Smooth muscle cell (in vitro differentiated cells): ENCODE results near the gene UBE4B. TPM values are rescaled to one million over a fixed set of nuclear protein-coding genes. Genes with fewer than 3 reads are reported as not detected.

Experiments used
- DNase-seq: peaks from one replicate; lab custom pipeline; 2025; ENCODE audit not compliant: unreplicated experiment; lab: John Stamatoyannopoulos, UW
- H2AFZ ChIP-seq: fragments of 200-600 bp; sonication (generic); 2 replicates; pipeline ENCODE4 v1.6.0; 2016; ENCODE audit warnings: antibody characterized with exemption, low read depth, mild to moderate bottlenecking
- H3F3A ChIP-seq: fragments of 200-600 bp; sonication (generic); 2 replicates; pipeline ENCODE4 v1.6.0; 2017; ENCODE audit warnings: antibody characterized with exemption, low read depth
- H3K27ac ChIP-seq: fragments of 200-600 bp; sonication (generic); 2 replicates; pipeline ENCODE4 v1.5.1; 2016; ENCODE audit warnings: low read depth, mild to moderate bottlenecking
- H3K27me3 ChIP-seq: fragments of 200-600 bp; sonication (generic); 2 replicates; pipeline ENCODE4 v1.6.1; 2016; ENCODE audit warnings: low read depth, mild to moderate bottlenecking
- H3K36me3 ChIP-seq: fragments of 200-600 bp; sonication (generic); 2 replicates; pipeline ENCODE4 v1.5.1; 2016; ENCODE audit warnings: low read depth
- H3K4me1 ChIP-seq: fragments of 200-600 bp; sonication (generic); 2 replicates; pipeline ENCODE4 v1.5.1; 2016; ENCODE audit warnings: low read depth
- H3K4me2 ChIP-seq: fragments of 200-600 bp; sonication (generic); 2 replicates; pipeline ENCODE4 v1.6.0; 2016; ENCODE audit warnings: mild to moderate bottlenecking
- H3K4me3 ChIP-seq: fragments of 200-600 bp; sonication (generic); 2 replicates; pipeline ENCODE4 v1.5.1; 2016; ENCODE audit warnings: mild to moderate bottlenecking
- H3K79me2 ChIP-seq: fragments of 200-600 bp; sonication (generic); 2 replicates; pipeline ENCODE4 v1.6.0; 2016; ENCODE audit warnings: low read depth, mild to moderate bottlenecking
- H3K9ac ChIP-seq: fragments of 200-600 bp; sonication (generic); 2 replicates; pipeline ENCODE4 v1.6.0; 2016; ENCODE audit warnings: low read depth
- H3K9me3 ChIP-seq: fragments of 200-600 bp; sonication (generic); replicated peaks from 2 replicates; pipeline ENCODE4 v1.5.1; 2016; ENCODE audit warnings: low read depth
- H4K20me1 ChIP-seq: fragments of 200-600 bp; sonication (generic); 2 replicates; pipeline ENCODE4 v1.6.0; 2016; ENCODE audit warnings: low read depth
- CTCF ChIP-seq: fragments of 200-600 bp; sonication (generic); IDR thresholded peaks from 2 replicates; pipeline ENCODE4 v1.5.1; 2017; ENCODE audit warnings: borderline replicate concordance, mild to moderate bottlenecking, antibody characterized with exemption; ENCODE audit not compliant: insufficient read depth, poor library complexity, severe bottlenecking
- WGBS: methylation state at CpG from one replicate; pipeline ENCODE4 v1.1.7; 2016; ENCODE audit warnings: low lambda C conversion rate; 5-methylcytosine and 5-hydroxymethylcytosine counted together
- polyA plus RNA-seq: library from polyadenylated mRNA; unstranded; fragments of >200 nt; fragmentation: Nextera tagmentation; extraction: Ambion mirVana; gene quantifications from 2 replicates; pipeline ENCODE4 v1.2.1, GENCODE V29; 2016
- total RNA-seq: library from RNA; depleted of rRNA; stranded (reverse); fragments of >200 nt; gene quantifications from 2 replicates; pipeline ENCODE4 v1.2.3, GENCODE V29; 2014

Gene UBE4B
- total and polyA plus RNA-seq, 2 experiments from 2014 or later = 20.9 to 54.7 TPM

DNA sequence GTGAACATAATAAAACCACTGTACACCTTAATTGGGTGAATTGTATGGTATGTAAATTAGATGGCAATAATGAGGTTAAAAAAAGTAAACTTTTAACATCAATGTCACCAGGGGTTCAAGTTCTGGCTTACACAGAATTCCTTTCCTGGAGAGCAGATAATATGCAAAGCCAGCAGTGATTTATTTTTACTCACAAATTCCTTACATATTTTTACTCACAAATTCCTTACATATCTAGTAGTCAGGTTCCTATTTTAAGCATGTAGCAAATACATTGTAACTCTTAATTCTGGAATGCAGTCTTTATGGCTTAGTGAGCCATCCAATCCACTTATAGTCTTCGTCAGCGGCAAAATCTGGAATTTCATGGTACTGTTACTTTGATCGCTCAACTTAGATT is 1.3 kb upstream of the UBE4B start:
- no peaks in the 10 kb centered on the region for H3K36me3 ChIP-seq
- no peak overlapping the region for H2AFZ ChIP-seq
- H3K4me3 ChIP-seq = no peak overlapping the region
- H3K27ac ChIP-seq = no peak overlapping the region
- no peaks in the 10 kb centered on the region for H3K27me3 ChIP-seq
- DNase-seq = no peak
- peaks cover 27% of the 10 kb centered on the region for H3K79me2 ChIP-seq
- H4K20me1 ChIP-seq = peaks cover 13% of the 10 kb centered on the region
- WGBS = 77% methylated on average over 3 of the region's 3 CpGs
- TF ChIP-seq CTCF = no peak
- no peaks in the 10 kb centered on the region for H3K9me3 ChIP-seq
- peaks cover 8% of the 10 kb centered on the region for H3K4me1 ChIP-seq
- no peak overlapping the region for H3K9ac ChIP-seq
- no peak overlapping the region for H3K4me2 ChIP-seq
- H3F3A ChIP-seq = no peaks in the 10 kb centered on the region

GRCh38 chr1:10033359-10033845 is 644 bp downstream of the UBE4B start:
- H2AFZ ChIP-seq = peak overlapping the region; percentile 52
- H3K79me2 ChIP-seq = peaks cover 46% of the 10 kb centered on the region
- peaks cover 30% of the 10 kb centered on the region for H4K20me1 ChIP-seq
- no peaks in the 10 kb centered on the region for H3K9me3 ChIP-seq
- under 1% methylated on average over 19 of the region's 19 CpGs for WGBS
- peaks cover 8% of the 10 kb centered on the region for H3K4me1 ChIP-seq
- peak overlapping the region; percentile 88 for H3K27ac ChIP-seq
- TF ChIP-seq CTCF = no peak
- no peaks in the 10 kb centered on the region for H3K36me3 ChIP-seq
- H3K27me3 ChIP-seq = no peaks in the 10 kb centered on the region
- peak overlapping the region; percentile 64 for H3K4me3 ChIP-seq
- peak overlapping the region; percentile 89 for H3K9ac ChIP-seq
- peak overlapping the region; percentile 91 for H3K4me2 ChIP-seq
- no peak for DNase-seq
- H3F3A ChIP-seq = no peaks in the 10 kb centered on the region

DNA sequence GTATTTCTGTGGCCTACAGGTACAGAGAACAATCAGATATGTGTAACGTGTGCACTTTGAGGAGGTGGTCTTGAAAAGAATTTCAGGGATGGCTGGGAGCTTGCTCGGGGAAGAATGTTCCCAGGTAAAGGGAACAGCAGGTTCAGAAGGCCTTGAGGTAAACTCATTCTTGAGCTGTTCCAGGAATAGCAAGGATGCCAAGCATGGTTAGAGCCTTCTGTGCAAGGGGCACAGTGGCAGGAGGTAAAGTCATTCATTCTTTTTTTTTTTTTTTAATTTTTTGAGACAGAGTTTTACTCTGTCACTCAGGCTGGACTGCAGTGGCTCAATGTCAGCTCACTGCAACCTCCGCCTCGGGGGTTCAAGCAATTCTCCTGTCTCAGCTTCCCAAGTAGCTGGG is 10.0 kb downstream of the UBE4B start:
- Histone ChIP-seq H3K27me3 (no peaks in the 10 kb centered on the region), H3K27ac (no peak overlapping the region), H4K20me1 (peaks cover 91% of the 10 kb centered on the region), H3K9me3 (no peaks in the 10 kb centered on the region), H3F3A (no peaks in the 10 kb centered on the region), H3K4me1 (peaks cover 8% of the 10 kb centered on the region), H3K4me2 (no peak overlapping the region), H3K9ac (no peak overlapping the region), H2AFZ (no peak overlapping the region), H3K36me3 (no peaks in the 10 kb centered on the region), H3K4me3 (no peak overlapping the region), H3K79me2 (peaks cover 87% of the 10 kb centered on the region)
- no peak for DNase-seq
- WGBS = 93% methylated on average over 4 of the region's 4 CpGs
- TF ChIP-seq CTCF = no peak

GRCh38 chr1:10045480-10046355 is 13.0 kb downstream of the UBE4B start:
- no peaks in the 10 kb centered on the region for H3K9me3 ChIP-seq
- no peak overlapping the region for H3K9ac ChIP-seq
- no peaks in the 10 kb centered on the region for H3K27me3 ChIP-seq
- WGBS = 90% methylated on average over 8 of the region's 8 CpGs
- no peaks in the 10 kb centered on the region for H3F3A ChIP-seq
- H3K79me2 ChIP-seq = peaks cover 87% of the 10 kb centered on the region
- H3K4me3 ChIP-seq = no peak overlapping the region
- H2AFZ ChIP-seq = no peak overlapping the region
- H3K36me3 ChIP-seq = no peaks in the 10 kb centered on the region
- peaks cover 93% of the 10 kb centered on the region for H4K20me1 ChIP-seq
- H3K4me2 ChIP-seq = no peak overlapping the region
- no peak for TF ChIP-seq CTCF
- H3K4me1 ChIP-seq = peaks cover 8% of the 10 kb centered on the region
- no peak for DNase-seq
- peak overlapping the region; percentile 16 for H3K27ac ChIP-seq
